ENCODE data around the gene CIAO3. TPM values are rescaled to one million over a fixed set of nuclear protein-coding genes. Genes with fewer than 3 reads are reported as not detected.

The CIAO3 gene
- total RNA-seq, 4 donors from 2014 or later, result 19.4 to 33.3 (median 30.2) TPM

DNA sequence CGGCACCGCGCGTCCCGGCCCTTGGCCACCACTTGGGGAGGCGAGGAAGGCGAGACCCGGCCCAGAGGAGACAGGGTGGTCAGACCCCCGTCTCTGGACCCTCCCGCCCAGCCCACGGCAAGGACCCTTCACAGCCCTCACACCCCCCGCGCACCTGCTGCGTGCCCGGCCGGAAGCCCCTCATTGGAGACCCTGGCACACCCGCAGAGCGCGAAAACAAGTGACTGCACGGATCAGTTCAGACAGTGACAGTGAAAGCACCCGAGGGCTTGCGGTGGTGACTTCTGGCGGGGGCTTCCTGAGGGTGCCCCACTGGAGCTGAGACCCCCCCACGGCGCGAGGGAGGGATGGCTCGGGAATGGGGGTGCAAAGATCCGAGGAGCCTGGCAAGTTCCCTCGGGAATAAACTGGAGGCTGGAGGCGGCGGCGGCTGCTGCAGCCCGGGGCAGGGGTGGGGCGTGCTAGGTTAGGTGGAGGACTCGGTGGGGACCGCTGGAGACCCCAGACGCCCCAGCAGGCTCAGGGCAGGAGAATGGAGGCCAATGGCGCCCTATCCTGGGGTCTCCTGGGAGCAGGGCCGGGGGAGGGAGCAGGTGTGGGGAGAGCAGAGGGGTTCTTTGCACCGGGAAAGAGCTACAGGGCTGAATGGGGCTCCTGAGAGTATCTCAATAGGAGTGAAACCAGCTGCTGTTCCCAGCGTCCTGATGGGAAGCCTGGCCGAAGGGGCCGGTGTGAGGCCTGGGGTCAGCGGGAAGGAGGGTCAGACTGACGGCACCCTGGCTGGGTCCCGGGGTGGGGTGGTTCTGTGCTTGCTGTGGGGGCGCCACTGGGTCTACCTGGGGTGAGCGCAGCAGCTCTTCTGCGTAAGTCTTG is 34.4 kb downstream of the CIAO3 start:
- peaks cover 0 to 99% (median 89%) of the 10 kb centered on the region in 4 donors for H3K27me3 ChIP-seq
- intact Hi-C loops (cut with DNase I), result no loop called here
- H3K27ac ChIP-seq (replicated peaks in 1 of 4), result no peak overlapping the region
- no peaks in the 10 kb centered on the region for H3K36me3 ChIP-seq
- DNase-seq (ENCODE audit: extremely low spot score), result no peak
- peaks cover 9 to 38% (median 28%) of the 10 kb centered on the region in 4 donors for H3K4me1 ChIP-seq
- H3K4me3 ChIP-seq, result peak overlapping the region in 2 of 4 donors; percentile 24 to 42
- WGBS, result 6% methylated on average over 25 of the region's 49 CpGs
- TF ChIP-seq POLR2AphosphoS5 (IDR thresholded peaks at IDR 0.05), result no peak
- no peak for TF ChIP-seq POLR2A (IDR thresholded peaks at IDR 0.05; ENCODE audit: low read depth)
- TF ChIP-seq, protein P1, sequence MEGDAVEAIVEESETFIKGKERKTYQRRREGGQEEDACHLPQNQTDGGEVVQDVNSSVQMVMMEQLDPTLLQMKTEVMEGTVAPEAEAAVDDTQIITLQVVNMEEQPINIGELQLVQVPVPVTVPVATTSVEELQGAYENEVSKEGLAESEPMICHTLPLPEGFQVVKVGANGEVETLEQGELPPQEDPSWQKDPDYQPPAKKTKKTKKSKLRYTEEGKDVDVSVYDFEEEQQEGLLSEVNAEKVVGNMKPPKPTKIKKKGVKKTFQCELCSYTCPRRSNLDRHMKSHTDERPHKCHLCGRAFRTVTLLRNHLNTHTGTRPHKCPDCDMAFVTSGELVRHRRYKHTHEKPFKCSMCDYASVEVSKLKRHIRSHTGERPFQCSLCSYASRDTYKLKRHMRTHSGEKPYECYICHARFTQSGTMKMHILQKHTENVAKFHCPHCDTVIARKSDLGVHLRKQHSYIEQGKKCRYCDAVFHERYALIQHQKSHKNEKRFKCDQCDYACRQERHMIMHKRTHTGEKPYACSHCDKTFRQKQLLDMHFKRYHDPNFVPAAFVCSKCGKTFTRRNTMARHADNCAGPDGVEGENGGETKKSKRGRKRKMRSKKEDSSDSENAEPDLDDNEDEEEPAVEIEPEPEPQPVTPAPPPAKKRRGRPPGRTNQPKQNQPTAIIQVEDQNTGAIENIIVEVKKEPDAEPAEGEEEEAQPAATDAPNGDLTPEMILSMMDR (IDR thresholded peaks at IDR 0.05), result no peak
- H3K9me3 ChIP-seq, result no peaks in the 10 kb centered on the region

DNA sequence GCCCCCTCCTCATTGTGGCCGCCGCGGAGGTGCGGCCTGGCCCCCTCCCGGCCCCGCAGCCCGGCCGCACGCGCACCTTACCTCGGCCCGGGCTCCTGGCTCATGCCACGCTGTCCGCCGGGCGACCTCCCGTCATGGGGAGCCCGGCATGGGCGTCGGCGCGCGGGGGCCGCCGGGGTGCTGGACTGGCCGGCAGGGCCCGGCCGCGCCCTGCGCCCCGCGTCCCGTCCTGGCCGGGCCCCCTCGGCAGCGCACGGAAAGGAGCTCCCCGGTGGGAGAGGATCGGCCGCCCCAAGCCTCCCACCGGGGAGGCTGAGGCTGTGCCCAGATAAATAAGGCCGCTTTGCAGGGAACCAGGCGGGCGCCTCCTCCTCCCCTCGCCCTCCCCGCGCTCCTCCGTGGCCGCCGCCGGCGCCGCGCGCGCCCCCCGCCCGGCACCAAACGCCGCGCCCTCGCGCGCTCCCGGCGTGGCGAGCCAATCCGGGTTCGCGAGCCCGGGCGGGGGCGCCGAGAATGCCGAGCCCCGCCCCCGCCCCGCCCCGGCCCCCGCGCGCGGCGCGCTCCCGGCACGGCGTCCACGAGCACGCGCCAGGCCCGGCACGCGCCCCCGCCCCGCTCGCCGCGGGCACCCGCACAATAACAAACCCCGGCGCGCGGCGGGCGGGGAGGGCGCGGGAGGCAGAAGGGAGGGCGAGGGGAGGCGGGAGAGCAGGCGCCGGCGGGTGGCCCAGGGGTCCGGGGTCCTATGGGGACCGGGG is 35.2 kb downstream of the CIAO3 start, which contains the start of gene FBXL16:
Gene FBXL16, minus strand, starts transcription at position 371 of the 758 bp plus-strand sequence. CDS start 8,396 bp downstream, outside the sequence.
- intact Hi-C loops (cut with DNase I), result no loop called here
- Histone ChIP-seq H3K4me3 (peak within 1 kb of the TSS in 2 of 4 donors; percentile 24 to 42), H3K27ac (replicated peaks in 1 of 4) (no peak within 1 kb of the TSS), H3K36me3 (no peaks in the 10 kb centered on the region), H3K4me1 (peaks cover 9 to 43% (median 30%) of the 10 kb centered on the region in 4 donors), H3K9me3 (no peaks in the 10 kb centered on the region), H3K27me3 (peaks cover 0 to 99% (median 88%) of the 10 kb centered on the region in 4 donors)
- no peak for TF ChIP-seq EP300 (IDR thresholded peaks at IDR 0.05)
- TF ChIP-seq, protein P1 (IDR thresholded peaks at IDR 0.05), result no peak
- WGBS, result no CpG with 5 or more reads among the region's 115 CpGs
- DNase-seq (ENCODE audit: extremely low spot score), result no peak

DNA sequence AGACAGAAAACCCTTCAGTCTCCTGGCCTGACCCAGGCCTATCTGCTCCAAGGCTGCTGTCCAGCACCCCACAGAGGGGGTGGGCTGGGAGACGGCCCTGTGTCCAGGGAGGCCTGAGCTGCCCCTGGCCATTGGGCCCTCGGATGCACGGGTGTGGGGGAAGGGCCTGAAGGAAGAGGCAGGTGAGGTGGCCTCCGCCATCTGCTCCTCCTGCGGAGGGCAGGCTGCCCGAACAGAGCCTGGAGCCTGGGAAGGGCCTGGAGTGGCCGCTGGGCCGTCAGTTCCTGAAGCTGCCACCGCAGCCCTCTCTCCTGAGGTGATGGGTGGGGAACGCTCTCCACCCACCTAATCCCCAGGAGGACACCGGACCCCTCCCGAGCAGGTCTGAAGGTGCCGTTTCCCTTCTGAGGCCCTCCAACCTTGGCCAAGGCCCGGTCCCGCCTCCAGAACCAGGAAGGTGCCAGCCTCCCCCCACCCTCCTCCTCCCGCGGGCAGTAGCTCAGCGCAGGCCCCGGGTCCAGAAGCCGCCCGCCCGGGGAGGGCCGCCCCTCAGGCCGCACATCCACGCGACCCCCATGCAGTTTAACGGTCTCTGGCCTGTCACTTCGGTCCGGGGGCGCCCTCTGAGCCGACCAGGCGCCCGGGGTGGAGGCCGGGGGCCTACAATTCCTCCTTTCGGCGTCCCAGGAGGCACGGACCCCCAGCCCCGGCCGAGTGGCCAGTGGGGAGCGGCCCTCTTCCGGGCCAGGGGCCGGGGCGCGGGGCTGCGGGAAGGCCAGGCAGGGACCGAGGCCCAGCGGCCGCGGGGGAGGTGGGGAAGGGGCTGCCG is 36.0 kb downstream of the CIAO3 start:
- Histone ChIP-seq H3K9me3 (no peaks in the 10 kb centered on the region), H3K27me3 (peaks cover 0 to 99% (median 86%) of the 10 kb centered on the region in 4 donors), H3K36me3 (no peaks in the 10 kb centered on the region), H3K4me1 (peaks cover 5 to 44% (median 27%) of the 10 kb centered on the region in 4 donors), H3K4me3 (no peak overlapping the region), H3K27ac (replicated peaks in 1 of 4) (no peak overlapping the region)
- intact Hi-C loops (cut with DNase I), result no loop called here
- WGBS, result 20% methylated on average over 3 of the region's 50 CpGs
- no peak for TF ChIP-seq POLR2AphosphoS5 (IDR thresholded peaks at IDR 0.05)
- no peak for TF ChIP-seq POLR2A (IDR thresholded peaks at IDR 0.05; ENCODE audit: low read depth)
- TF ChIP-seq EP300 (IDR thresholded peaks at IDR 0.05), result no peak
- TF ChIP-seq, protein P1 (IDR thresholded peaks at IDR 0.05), result no peak
- DNase-seq (ENCODE audit: extremely low spot score), result no peak

DNA sequence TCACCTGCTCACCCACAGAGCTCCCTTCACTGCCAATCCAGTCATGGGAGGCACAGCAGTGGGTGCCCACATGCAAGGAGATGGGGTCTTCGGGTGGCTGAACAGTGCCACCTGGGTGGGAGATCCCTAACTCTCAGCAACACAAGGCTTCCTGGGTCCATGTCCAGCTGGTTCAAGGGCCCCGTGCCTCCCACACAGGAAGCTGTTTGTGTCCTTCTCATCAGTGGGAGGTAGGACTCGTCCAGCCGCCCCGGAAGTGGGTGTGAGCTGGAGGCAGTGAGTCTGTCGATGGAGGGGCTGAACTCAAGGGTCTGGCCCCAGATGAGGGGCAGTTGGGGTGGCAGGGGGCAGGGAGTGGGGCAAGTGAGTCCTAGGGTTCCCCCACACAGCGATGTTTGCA is 36.8 kb downstream of the CIAO3 start:
- no peak for DNase-seq (ENCODE audit: extremely low spot score)
- no peak overlapping the region for H3K27ac ChIP-seq (replicated peaks in 1 of 4)
- peaks cover 5 to 40% (median 24%) of the 10 kb centered on the region in 4 donors for H3K4me1 ChIP-seq
- no peak overlapping the region for H3K4me3 ChIP-seq
- 83% methylated on average over 1 of the region's 7 CpGs for WGBS
- H3K27me3 ChIP-seq, result peaks cover 0 to 99% (median 80%) of the 10 kb centered on the region in 4 donors
- H3K36me3 ChIP-seq, result no peaks in the 10 kb centered on the region
- H3K9me3 ChIP-seq, result no peaks in the 10 kb centered on the region
- TF ChIP-seq EP300 (IDR thresholded peaks at IDR 0.05) (no peak), POLR2AphosphoS5 (IDR thresholded peaks at IDR 0.05) (no peak), POLR2A (IDR thresholded peaks at IDR 0.05; ENCODE audit: low read depth) (no peak)
- TF ChIP-seq, protein P1 (IDR thresholded peaks at IDR 0.05), result no peak
- intact Hi-C loops (cut with DNase I), result no loop called here

Measured in esophagus muscularis mucosa (tissue), 4 donors.